Astrocyte (in vitro differentiated cells and primary cell): ENCODE results near the gene VDAC2.
"Not testable (repeated sequence)": the region's sequence is repeated elsewhere in the genome, so short reads cannot be mapped to it uniquely, and the experiment has no call there.

Experiments used
- EZH2 ChIP-seq: IDR thresholded peaks from 2 replicates; pipeline ENCODE4 v1.6.1; 2012; ENCODE audit warnings: mild to moderate bottlenecking, low read length, inconsistent platforms; ENCODE audit not compliant: insufficient read depth
- TF ChIP-seq, protein P1 (sequence below): IDR thresholded peaks from 2 replicates; pipeline ENCODE4 v1.5.1; 2011; ENCODE audit warnings: low read depth, mild to moderate bottlenecking, inconsistent platforms, low read length, moderate library complexity; ENCODE audit not compliant: insufficient read depth

- TF ChIP-seq, protein P1, sequence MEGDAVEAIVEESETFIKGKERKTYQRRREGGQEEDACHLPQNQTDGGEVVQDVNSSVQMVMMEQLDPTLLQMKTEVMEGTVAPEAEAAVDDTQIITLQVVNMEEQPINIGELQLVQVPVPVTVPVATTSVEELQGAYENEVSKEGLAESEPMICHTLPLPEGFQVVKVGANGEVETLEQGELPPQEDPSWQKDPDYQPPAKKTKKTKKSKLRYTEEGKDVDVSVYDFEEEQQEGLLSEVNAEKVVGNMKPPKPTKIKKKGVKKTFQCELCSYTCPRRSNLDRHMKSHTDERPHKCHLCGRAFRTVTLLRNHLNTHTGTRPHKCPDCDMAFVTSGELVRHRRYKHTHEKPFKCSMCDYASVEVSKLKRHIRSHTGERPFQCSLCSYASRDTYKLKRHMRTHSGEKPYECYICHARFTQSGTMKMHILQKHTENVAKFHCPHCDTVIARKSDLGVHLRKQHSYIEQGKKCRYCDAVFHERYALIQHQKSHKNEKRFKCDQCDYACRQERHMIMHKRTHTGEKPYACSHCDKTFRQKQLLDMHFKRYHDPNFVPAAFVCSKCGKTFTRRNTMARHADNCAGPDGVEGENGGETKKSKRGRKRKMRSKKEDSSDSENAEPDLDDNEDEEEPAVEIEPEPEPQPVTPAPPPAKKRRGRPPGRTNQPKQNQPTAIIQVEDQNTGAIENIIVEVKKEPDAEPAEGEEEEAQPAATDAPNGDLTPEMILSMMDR, result not testable (repeated sequence)
- TF ChIP-seq EZH2, result not testable (repeated sequence)
Measured at GRCh38 chr10:75203046-75203620, 7.5 kb upstream of the VDAC2 start.
